GM21529 (cell line): ENCODE data around the gene COL20A1.

Source experiments
- ATAC-seq: cut with Tn5 transposase; IDR thresholded peaks from one replicate; pipeline ENCODE4 v1.9.1; 2021; ENCODE audit not compliant: unreplicated experiment

COL20A1 gene

GRCh38 chr20:63306673-63307537 lies 13.9 kb downstream of the COL20A1 start:
- ATAC-seq = no peak

- no peak for ATAC-seq
Measured at GRCh38 chr20:63307538-63308217, 14.7 kb downstream of the COL20A1 start.

GRCh38 chr20:63308218-63308911 lies 15.4 kb downstream of the COL20A1 start:
- ATAC-seq = no peak

- no peak for ATAC-seq
Measured at GRCh38 chr20:63309261-63310071, 16.5 kb downstream of the COL20A1 start.

GRCh38 chr20:63310265-63310991 lies 17.4 kb downstream of the COL20A1 start:
- ATAC-seq = no peak

GRCh38 chr20:63311186-63311832 lies 18.3 kb downstream of the COL20A1 start:
- no peak for ATAC-seq

- no peak for ATAC-seq
Measured at GRCh38 chr20:63311833-63312243, 18.9 kb downstream of the COL20A1 start.

- no peak for ATAC-seq
Measured at GRCh38 chr20:63312273-63312672, 19.3 kb downstream of the COL20A1 start.

GRCh38 chr20:63312690-63313348 lies 19.8 kb downstream of the COL20A1 start:
- no peak for ATAC-seq

GRCh38 chr20:63313349-63314014 lies 20.5 kb downstream of the COL20A1 start:
- no peak for ATAC-seq

- ATAC-seq = no peak
Measured at GRCh38 chr20:63314015-63314471, 21.1 kb downstream of the COL20A1 start.

- no peak for ATAC-seq
Measured at GRCh38 chr20:63314566-63315239, 21.7 kb downstream of the COL20A1 start.

- no peak for ATAC-seq
Measured at GRCh38 chr20:63315240-63315689, 22.3 kb downstream of the COL20A1 start.

- no peak for ATAC-seq
Measured at GRCh38 chr20:63315731-63316491, 22.9 kb downstream of the COL20A1 start.

GRCh38 chr20:63316502-63316921 lies 23.5 kb downstream of the COL20A1 start:
- no peak for ATAC-seq

GRCh38 chr20:63317061-63317460 lies 24.1 kb downstream of the COL20A1 start:
- no peak for ATAC-seq
